ENCODE results near the gene TMED10.

The TMED10 gene

DNA sequence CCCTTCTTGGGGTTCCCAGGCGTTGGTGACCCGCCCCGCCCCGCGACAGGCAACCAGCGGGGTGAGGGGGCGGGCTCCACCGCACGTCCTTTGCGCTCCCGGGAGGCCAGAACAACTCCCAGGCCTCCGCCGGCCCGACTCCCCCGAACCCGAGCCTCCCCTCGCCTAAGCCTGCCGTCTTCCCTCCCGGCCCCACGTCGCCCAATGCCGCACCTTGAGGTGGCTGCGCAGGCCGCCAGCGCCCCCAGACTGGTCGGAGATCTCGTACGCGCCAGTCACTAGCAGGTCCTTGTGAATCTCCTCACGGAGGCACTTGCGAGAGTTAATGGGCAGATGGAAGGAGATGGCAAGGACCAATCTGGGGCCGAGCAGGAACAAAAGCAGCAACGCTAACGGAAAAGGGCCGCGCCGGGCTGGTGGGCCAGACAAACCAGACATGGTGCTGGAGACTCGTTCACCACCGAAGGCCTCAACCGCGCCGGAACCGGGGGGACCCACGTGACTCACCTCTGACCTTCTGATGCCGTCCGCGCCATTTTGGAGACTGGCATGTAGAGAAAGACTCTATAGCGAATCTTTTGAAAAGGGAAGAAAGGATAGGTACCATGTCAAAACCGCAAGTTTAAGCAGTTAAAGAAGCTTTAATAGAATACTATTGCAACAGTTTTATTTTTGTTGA is at the start of gene TMED10:
TSS of gene TMED10 (minus strand) at position 471 of the 679 bp plus-strand sequence. CDS start at position 438, 33 bp downstream.
- DNase-seq (ENCODE audit: low read depth in 3 of 3, low spot score in 1 of 3): peak; percentile 73 to 84 (median 83)

GRCh38 chr14:75224561-75224960 is 48.1 kb upstream of the TMED10 start:
- no peak for DNase-seq (ENCODE audit: low read depth in 3 of 3, low spot score in 1 of 3)

GRCh38 chr14:75223664-75224154 is 47.3 kb upstream of the TMED10 start:
- DNase-seq (ENCODE audit: low read depth in 3 of 3, low spot score in 1 of 3): no peak

- no peak for DNase-seq (ENCODE audit: low read depth in 3 of 3, low spot score in 1 of 3)
Observed at GRCh38 chr14:75222208-75222701, 45.8 kb upstream of the TMED10 start.

GRCh38 chr14:75221797-75222196 is 45.4 kb upstream of the TMED10 start:
- DNase-seq (ENCODE audit: low read depth in 3 of 3, low spot score in 1 of 3): no peak

DNA sequence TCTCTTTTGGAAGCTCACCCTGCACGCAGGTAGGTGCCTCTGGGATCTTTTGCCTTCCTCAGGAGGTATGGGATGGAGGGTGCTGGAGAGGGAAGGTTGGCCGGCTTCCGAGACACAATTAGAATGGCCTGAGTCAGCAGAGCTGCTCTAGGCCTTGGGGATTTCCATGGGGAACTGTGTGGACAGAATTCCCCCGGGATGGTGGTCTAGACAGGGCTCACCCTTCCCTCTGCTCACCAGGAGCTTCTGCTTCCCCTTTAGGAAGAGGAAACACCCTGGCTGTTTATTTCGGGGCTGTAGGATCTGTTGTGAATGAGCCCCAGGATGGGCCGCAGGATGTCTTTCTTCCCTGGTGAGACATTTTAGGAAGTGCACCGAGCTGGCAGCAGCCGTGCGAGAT is 43.7 kb upstream of the TMED10 start:
- no peak for DNase-seq (ENCODE audit: low read depth in 3 of 3, low spot score in 1 of 3)

DNA sequence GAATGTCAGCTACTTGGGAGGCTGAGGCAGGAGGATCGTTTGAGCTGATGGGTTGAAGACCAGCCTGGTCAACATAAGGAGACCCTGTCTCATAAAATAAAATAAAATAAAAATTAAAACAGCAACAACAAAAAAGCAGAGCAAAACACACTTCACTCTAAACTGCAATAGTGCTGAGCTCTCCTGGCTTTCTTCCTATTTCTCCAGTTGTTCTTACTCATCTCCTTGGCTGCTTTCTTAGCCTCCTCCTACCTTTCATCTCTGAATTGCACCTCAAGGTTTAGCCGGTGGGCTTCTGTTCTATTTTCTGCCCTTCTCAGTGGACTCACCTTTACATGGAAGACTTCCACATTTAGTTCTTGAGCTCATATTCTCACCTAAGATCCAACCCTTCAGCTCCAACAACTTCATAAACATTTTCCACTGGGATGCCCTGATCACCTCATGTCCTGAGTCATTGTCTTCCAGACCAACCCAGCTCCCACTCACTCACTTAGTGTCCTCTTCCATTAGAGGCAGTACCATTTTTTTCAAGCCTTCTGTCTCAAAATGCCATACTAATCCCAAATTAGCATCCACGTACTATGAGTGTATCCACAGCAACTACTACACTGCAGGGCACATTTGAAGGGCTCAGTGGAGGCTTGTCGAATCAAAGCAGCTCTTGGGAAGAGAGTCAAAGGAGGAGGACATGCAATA is 41.2 kb upstream of the TMED10 start:
- no peak for DNase-seq (ENCODE audit: low read depth in 3 of 3, low spot score in 1 of 3)

GRCh38 chr14:75216427-75217006 is 40.1 kb upstream of the TMED10 start:
- DNase-seq (ENCODE audit: low read depth in 3 of 3, low spot score in 1 of 3): no peak

DNA sequence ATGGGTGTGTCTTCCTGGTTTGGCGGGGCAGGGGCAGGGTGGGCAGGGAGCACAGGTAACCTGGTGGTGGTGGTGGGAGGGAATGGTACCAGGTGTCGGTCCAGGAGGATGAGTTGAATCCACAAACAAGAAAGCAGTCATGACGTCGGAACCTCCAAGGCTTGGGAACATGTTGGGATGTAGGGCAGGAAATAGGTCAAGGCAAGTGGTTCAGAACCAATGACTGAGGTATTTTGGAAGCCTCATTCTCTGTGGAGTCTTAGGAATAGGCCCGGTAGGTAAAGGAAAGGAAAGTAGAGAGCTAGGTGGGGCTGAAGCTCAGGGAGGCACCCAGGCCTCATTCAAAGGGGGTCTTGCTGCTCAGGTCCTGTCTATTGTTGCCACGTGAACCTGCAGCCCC is 39.1 kb upstream of the TMED10 start:
- no peak for DNase-seq (ENCODE audit: low read depth in 3 of 3, low spot score in 1 of 3)

DNA sequence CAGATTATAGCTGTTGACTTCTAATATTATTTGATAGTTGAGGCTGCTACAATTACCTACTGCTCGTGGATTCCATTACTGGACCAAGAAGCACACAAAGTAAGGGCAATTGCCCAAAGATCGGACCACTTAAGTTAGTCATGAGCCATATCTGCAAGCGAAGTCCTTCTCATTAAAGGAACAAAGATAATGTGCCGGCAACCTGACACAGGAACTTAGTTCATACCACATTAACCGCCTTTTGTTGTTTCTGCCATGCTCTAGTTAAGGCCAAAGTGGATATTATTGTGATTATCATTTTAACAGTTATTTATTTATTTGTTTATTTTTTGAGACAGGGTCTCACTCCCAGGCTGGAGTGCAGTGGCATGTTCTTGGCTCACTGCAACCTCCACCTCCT is 38.1 kb upstream of the TMED10 start:
- DNase-seq (ENCODE audit: low read depth in 3 of 3, low spot score in 1 of 3): no peak

DNA sequence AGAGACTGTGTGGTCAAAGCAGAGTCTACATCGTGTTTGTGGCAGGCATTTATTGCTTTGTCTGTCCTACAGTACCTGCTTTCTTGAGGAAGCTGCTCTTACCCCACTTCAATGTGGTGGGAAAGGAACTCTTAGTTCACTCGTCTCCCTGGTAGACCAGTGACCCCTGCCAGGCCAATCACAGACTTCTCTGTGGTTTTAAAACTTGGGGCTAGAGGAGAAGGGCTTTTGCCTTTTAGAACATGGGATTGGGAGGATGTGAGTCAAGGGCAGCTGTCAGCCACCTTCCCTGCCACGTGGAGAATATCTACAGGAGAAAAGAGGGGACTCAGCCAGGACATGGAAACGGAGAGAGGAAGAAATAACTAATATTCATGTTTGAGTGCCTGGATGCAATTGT is 36.8 kb upstream of the TMED10 start:
- no peak for DNase-seq (ENCODE audit: low read depth in 3 of 3, low spot score in 1 of 3)

- no peak for DNase-seq (ENCODE audit: low read depth in 3 of 3, low spot score in 1 of 3)
Observed at GRCh38 chr14:75208843-75209242, 32.4 kb upstream of the TMED10 start.

DNA sequence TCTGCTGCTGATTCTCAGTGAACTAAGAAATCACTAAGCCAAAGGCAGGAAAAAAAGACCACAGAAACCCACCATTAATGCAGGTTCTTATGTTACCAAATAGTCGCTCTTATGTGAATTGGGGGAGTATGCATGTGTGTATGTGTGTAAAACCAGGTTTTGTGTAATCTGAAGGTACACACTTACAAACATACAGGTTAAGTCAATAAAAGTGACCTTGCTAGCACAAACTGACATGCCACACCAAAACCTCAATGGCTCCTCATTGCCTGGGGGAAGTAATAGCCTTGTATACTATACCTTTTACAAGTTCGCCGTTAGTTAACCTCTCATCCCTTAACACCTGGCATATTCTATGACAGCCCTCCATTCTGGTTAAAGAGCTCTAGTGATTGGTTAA is 29.8 kb upstream of the TMED10 start:
- DNase-seq (ENCODE audit: low read depth in 3 of 3, low spot score in 1 of 3): no peak

DNA sequence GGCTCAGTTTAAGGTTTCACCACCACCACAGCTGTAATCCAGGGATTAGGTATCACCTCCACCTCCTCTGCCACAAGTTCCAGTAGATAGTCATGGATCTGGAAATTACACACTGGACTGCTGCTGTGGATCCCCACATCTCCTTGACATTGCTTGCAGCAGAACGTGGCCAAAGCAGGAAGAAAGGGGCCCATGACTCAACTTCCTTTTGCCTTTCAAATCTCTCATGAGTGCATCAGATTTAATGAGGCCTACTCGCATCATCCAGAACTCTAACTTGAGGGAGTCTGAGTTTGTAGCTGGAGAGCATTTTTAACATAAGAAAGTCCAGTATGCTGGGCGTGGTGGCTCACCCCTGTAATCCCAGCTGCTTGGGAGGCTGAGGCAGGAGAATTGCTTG is 29.2 kb upstream of the TMED10 start:
- DNase-seq (ENCODE audit: low read depth in 3 of 3, low spot score in 1 of 3): no peak

GRCh38 chr14:75204116-75204515 is 27.7 kb upstream of the TMED10 start:
- DNase-seq (ENCODE audit: low read depth in 3 of 3, low spot score in 1 of 3): no peak

DNA sequence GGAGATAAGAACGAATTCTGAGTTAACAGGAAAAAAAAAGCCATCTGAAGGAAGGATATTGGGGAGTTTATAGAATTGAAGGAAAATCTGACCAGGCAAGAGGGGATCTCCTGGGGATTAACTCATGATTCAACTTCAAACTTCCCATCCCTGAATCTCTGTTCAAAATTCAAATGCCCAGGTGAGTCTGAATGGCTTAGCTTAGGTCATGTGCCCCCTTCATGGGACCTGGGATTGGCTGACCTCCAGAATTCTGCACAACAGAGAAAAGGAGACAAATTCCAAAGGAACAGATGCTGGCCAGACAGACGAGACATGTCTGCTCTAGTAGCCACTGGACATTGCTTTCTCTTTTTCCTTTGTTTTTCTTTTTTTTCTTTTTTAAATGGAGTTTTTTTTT is 26.2 kb upstream of the TMED10 start:
- DNase-seq (ENCODE audit: low read depth in 3 of 3, low spot score in 1 of 3): no peak

DNA sequence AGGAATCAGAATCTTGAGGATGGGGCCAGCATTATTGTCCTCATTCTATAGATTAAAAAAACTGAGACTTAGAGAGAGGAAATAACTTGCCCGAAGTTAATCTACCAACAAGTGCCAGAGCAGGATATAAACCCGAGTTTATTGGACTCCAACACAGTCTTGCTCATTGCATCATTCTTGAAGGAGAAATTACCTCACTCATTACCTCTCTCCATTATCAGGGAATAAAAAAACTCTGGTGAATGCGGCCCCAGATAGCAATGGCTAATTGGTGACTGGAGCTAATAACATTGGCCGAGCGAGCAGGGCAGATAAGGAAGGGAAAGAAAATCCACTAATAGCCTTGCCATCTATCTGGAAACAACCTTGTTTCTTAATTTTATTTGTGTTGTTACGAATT is 24.7 kb upstream of the TMED10 start:
- DNase-seq (ENCODE audit: low read depth in 3 of 3, low spot score in 1 of 3): no peak

DNA sequence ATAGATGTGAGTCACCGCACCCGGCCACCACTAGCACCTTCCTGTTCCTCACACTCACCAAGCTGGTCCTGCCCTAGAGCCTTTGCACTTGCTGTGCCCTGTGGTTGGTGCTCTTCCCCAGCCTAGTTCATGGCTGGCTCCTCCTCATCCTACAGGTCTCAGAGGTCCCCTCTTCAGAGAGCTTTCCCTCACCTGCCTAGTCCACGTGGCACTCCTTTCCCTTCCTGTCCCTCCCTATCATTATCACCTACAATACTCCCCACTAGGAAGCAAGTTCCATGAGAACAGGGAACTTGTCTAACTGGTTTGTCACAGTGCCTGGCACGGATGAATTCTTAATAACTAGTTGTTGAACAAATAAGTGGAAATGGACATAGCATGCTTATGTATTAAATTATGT is 24.0 kb upstream of the TMED10 start:
- no peak for DNase-seq (ENCODE audit: low read depth in 3 of 3, low spot score in 1 of 3)

GRCh38 chr14:75198291-75198933 is 22.0 kb upstream of the TMED10 start:
- no peak for DNase-seq (ENCODE audit: low read depth in 3 of 3, low spot score in 1 of 3)

GRCh38 chr14:75197338-75197737 is 20.9 kb upstream of the TMED10 start:
- DNase-seq (ENCODE audit: low read depth in 3 of 3, low spot score in 1 of 3): no peak

- DNase-seq (ENCODE audit: low read depth in 3 of 3, low spot score in 1 of 3): no peak
Observed at GRCh38 chr14:75196468-75196867, 20.1 kb upstream of the TMED10 start.

DNA sequence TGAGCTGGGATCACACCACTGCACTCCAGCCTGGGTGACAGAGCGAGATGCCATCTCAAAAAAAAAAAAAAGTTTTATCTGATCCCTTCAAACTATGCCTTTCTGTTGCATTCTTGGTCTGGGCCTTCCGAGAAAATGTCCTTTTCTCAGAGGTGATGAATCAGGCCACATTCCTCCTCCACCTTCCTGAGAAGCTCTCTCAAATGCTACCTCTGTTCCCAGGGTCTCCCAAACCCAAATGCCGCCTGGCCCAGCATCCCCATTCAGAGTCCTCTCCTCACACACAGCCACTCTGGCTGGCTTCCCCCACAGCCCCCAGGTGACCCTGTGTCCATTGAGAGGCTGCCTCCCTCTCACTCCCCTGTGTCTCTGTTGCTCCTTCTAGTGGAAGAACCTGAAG is 19.7 kb upstream of the TMED10 start:
- DNase-seq (ENCODE audit: low read depth in 3 of 3, low spot score in 1 of 3): no peak
